ENCODE results near the gene MYMX.
"Not testable (repeated sequence)": the region's sequence is repeated elsewhere in the genome, so short reads cannot be mapped to it uniquely, and the experiment has no call there.

Gene MYMX

DNA sequence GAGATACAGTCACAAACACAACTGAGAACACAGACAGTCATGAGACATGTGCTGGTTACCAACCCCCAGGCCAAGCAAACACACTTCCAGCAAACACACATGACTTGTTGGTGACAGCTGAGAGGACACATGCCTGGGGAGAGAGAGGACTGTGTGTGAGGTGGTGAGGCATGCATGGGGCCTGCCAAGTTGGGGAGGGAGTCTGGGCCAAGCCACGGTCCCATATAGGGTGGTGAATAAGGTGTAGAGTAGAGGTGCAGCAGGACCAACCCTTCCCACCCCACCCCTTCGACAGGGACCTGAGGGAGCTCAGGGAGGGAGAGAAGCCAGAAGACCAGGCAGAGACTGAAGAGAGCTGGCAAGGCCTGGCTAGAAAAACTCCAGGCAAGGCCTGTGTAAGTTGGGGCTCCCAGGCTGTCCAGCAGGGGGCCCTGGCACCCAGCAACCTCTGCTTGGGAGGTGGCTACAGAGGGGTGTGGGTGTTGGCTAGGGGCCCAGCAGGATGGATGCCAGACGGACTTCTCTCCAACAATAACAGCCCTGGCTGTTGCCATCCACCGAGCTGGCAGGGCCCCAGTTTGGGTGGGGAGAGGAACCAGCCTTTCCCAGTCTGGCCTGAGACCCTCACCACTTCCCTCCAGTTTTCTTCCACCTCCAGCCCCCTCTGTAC, 4.7 kb downstream of the MYMX start:
- no peak for DNase-seq

DNA sequence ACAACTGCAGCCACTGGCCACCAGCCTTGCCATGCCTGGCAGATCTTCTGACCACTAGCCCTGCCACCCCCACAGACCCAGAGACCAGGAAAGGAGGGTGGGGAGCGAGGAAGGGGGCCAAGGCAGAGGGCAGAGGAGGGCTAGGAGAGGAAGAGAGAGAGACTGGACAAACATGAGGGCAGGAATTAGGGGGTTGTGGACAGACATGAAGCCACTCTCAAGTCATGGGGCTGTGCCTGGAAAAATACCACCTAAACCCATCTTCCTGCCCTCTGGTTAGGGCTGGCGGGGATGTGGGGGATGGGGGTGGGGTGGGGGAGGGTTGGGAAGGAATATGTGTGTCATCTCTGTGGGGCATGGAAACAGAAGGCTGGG, 5.2 kb downstream of the MYMX start:
- DNase-seq = no peak

DNA sequence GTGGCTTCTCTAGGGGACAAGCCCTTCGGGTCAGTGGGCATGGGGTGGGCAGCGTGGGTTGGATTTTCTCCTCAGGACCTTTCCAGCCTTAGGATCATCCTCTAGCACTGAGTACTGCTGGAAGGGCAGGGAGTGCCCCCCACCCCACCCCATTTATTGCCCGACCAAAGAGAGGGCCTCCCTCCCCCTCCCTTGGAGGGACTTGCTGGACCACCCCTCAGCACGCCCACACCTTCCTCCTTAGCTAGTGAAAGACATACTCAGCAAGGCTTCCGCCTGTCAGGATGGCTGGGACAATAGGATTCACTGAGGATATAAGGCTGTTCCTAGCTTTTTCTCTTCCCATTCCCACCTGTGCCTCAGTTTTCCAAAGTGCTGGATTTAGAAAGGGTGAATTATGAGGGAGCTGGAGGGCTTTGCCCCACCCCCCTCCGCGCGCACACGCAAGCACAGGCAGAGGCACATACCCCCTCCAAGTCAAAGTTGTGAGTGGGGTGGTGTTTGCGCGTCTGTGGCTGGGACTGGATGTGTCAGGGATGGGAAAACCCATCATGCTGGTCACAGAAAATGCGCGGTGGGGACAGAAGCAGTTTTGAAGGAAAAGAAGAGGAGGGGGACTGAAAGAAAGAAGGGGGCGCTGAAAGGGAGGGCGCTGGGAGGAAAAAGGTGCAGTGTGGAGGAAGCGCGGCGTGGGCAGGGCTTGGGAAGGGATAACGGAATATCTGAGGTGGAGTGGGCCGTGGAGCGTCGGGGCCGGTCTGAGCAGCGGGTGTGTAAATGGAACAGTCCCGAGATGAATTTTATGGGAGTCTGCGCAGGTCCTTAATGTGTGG, 6.0 kb downstream of the MYMX start:
- no peak for DNase-seq

DNA sequence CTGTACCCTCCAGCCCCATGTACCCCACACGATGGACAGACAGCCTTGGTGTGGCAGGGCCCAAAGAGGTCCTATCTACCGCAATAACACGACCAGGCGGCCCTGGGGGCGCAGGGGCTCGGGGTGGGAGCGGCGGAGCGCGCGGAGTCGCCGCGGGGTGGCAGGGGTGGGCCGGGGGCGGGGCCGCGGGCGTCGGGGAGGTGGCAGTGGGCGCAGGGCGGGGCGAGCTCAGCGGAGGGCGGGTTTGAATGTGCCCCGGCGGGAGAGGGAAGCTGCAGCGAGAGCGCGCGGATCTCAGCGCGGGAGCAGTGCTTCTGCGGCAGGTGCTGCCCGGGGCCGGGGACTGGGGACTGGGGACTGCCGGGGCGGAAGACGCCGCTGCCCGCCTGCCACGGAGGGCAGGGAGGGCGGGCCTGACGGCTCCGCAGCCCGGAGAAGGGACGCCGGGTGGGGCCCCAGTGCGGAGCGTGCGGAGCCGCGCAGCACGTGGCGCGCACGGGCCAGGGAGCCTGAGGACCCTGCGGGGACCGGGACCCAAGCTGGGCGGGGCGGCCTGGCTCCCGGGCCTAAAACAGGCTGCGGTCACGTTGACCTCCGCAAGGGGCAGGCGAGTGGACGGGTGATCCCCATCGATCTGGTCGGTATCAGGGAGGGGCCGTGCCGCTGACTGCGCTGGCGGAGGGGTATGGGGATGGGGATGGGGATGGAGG, 6.7 kb downstream of the MYMX start, which contains the start of gene SLC29A1:
Gene SLC29A1 (plus strand): TSS at position 277 of the 710 bp plus-strand sequence. CDS start 3,719 bp downstream, outside the sequence.
- no peak for DNase-seq

DNA sequence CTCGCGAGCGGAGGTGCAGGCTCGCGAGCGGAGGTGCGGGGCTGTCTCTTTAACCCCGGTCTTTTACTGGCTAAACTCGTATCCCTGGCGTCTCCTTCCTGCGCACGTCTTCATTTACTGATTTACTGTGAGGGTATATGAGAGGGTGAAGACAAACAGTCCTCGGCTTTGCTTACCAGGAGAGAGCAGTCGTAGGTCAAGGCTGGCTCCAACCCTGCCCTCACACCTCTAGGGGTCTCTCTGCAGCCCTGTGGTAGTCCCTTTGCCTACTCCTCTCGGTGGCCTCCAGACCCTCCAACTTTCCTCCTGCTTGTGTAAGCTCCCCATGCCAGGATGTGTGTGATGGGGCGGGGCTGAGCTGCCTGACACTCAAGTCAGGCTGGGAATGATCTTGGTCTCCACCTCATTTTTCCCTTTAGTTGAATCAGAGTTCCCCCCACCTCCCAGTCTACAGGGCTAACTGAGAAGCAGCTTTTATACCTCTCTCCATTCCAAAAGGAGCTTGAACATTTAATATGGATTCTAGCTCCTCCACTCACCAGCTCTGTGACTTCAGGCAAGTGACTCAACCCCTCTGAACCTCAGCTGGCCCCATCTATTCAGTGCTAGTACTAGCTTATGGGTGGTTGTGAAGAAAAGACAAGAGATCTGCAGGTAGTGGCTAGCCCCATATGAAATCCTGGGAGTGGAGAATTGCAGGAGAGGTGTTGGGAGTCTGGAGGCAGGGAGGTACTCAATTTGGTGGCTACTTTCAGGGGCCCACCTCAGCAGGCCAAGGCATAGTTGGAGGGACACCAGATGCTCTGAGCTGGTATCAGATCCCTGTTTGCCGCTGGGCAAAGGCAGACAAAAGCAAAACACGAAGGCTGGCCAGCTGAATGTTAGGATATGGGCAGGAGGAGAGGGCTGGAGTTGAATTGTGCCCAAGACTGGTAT, 7.6 kb downstream of the MYMX start:
- DNase-seq = no peak

DNA sequence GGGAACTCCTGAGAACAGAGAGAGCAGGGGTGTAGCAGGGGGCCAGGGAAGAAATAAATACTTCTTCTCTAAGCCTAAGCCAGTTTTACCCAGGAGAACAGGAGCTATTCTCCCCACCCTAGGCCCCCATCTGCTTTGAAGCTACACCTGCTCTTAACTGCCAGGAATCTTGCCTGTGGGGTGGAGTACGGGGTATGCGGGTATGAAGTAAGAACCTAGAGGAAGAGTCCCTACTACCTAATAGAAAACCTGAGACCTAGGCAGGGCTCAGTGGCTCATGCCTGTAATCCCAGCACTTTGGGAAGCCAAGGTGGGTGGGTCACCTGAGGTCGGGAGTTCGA, 8.2 kb downstream of the MYMX start:
- no peak for DNase-seq

DNA sequence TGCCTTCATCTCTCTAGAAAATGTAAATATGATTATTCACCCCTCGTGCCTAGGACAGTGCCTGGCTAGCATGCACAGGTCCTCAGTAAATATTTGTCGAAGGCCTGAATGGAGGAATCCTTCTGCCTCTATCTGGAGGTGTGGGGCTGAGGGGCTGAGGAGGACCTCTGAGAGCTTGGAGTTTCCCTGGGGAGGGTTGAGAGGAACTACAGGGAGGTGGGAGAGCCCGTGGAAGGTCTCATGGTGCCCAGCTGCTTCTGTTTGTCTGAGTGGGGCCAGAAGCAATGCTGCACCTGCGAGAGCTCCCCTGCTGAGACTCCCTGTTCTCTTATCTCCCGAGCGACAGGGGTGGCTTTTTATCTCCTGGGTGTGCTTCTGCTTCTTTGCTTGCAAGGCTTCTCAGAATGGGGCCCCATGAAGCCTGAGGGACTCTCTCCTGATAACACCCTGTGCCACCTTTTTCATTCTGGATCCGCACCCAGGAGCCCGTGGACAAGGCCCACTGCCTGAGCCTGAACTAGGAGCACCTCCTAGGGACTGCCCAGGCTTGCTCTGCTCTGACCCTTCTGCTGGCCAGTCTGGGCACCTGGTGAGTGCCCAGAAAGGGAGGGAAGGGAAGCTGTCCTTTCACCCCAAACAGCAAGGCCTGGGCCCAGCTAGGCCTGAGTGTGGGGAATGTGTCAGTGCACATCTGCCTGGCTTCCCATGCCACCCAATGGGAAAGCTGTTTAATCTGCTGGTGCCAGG, 9.0 kb downstream of the MYMX start:
- DNase-seq = no peak

DNA sequence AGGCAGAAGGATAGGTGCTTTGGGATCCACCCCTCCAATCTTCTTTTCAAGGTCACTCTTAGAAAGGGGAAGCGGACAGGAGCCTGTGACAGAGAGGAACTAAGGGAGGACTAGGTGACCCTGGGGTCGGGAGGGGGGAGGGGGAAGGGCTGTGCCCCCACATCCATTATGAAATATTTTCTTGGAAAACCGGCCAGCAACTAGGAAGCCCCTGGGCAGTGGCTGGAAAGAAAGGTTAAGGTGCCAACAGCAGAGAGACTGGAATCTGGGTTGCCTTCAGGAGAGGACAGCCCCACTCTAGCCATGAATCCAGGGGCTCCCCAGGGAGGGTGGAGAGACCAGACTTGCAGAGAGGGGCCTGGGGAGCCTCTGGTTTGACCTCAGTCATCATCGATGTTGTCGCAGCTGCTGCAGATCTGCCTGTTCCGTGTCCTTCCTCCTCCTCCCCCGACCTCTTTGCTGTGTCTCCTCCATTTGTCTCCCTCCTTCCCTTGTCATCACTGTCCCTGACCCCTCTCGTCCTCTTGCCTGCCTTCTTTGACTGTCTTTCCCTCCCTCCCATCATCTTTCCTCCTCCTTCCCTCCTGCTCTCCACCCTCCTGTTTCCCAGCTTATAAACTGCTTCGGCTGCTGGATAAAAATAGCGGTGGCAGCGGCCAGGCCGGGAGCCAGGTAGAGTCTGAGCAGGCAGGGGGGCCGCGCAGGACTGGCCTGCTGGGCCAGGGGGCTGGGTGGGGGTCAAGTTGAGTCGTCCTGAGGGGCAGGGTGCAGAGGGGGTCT, 9.8 kb downstream of the MYMX start:
- no peak for DNase-seq

DNA sequence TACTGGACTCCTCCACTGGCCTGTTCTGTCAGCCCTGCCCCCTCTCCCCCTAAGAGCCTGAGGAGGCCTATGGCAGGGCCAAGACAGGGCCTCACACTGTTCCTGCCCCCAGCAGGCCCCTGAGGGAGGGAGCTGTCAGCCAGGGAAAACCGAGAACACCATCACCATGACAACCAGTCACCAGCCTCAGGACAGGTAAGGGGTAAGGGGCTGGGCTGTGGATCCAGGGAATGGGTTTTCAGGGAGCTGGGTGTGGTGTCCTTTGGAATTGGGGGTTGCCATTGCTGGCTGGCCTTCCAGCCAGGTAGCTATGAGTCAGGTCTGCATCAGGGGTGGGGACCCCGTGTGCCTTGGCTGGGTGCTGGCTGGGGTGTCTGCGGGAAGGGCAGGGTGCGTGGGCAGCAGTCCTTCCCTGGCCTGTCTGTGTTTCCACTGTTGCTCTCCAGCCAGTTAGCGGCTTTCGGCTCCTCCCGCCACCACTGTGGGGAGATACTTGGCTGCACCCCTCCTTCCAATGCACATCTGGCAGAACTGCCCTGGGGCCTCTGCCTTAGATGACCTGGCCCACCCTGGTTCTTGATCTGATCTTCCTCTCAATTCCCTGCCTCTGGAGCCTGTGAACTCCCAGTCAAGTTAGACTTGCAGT, 10.5 kb downstream of the MYMX start:
- no peak for DNase-seq

DNA sequence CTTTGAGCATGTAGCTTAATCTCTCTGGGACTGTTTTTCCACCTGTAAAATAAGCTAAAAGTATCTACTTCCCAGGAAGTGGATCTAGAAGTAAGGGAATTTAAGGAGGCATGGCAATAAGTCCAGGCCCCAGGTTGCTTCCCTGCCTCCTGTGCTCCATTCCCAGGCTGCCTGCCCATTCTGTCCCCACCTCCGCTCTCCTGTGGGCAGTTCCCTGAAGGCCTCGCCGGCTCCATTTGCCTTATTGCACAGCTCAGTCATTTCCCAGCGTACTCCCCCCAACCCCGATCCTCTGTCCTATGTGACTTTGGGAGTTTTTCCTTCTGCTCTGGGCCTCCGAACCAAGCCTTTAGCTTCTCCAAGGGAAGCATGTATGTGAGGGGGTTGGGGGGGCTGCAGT, 11.3 kb downstream of the MYMX start:
- no peak for DNase-seq

DNA sequence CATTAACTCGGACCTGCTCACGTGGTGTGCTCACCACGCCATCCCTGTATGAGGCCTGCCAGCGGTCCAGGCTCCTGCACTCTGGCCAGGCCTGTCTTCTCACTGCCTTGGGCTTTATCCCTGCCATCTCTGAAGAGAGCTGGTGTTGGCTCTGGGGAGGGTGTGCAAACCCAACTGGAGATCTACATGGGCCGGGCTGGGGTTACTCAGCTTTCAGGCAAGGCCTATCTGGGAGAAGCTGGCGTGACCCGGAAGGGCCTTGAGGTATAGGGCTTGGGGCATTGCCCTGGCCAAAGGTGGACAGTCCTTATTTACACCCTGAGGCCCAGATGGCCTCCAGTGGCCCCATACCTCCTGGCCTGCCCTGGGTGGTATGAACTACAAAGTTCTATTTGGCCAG, 11.7 kb downstream of the MYMX start:
- no peak for DNase-seq

DNA sequence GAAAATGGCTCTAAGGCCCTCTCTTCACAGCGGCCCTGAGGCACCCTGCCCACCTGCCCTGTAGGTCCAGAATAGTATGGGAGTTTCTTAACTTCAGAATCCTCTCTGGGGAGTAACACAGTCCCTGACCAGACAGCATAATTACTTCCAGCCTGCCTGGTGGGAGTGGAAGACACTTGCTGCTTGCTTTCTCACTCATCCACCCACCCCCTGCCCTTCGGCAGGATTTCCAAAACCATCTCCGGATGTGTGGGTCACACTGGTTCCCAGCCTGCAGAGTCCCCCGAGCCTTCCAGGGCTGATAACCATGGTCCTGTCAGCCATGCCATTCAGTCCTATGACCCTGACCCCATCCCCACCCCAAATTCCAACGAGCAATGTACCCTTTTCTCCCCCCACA, 12.1 kb downstream of the MYMX start:
- DNase-seq = no peak

DNA sequence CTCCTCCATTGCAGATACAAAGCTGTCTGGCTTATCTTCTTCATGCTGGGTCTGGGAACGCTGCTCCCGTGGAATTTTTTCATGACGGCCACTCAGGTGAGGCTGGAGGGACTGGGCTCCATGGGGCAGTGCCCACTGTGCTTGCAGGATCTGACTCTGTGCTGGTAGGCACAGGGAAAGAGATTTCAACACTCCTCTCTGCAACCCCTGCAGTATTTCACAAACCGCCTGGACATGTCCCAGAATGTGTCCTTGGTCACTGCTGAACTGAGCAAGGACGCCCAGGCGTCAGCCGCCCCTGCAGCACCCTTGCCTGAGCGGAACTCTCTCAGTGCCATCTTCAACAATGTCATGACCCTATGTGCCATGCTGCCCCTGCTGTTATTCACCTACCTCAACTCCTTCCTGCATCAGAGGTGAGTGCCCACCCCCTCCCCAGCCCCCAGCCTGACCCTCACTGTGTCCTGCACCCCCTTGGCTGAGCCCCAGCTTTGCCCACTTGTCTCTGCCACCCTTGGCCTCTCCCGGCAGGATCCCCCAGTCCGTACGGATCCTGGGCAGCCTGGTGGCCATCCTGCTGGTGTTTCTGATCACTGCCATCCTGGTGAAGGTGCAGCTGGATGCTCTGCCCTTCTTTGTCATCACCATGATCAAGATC, 12.8 kb downstream of the MYMX start:
- DNase-seq = no peak

DNA sequence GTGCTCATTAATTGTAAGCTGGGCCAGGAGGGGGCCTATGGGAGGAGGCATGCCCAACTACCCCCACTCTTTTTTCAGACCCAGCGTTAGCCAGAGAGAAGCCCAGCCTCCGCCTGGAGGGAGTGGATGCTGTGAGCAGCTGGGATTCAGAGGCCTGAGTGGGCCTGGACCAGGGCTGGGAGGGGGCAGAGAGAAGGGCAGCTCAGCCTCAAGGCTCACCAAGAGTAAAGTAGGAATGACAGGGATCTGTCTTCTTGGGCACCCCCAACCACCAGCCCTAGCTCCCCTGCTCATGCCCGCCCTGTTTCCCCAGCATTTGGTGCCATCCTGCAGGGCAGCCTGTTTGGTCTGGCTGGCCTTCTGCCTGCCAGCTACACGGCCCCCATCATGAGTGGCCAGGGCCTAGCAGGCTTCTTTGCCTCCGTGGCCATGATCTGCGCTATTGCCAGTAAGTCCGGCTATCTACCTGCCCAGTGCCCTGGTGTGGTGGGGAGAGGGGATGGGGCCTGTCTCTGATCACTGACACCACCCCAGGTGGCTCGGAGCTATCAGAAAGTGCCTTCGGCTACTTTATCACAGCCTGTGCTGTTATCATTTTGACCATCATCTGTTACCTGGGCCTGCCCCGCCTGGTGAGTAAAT, 13.4 kb downstream of the MYMX start:
- no peak for DNase-seq

DNA sequence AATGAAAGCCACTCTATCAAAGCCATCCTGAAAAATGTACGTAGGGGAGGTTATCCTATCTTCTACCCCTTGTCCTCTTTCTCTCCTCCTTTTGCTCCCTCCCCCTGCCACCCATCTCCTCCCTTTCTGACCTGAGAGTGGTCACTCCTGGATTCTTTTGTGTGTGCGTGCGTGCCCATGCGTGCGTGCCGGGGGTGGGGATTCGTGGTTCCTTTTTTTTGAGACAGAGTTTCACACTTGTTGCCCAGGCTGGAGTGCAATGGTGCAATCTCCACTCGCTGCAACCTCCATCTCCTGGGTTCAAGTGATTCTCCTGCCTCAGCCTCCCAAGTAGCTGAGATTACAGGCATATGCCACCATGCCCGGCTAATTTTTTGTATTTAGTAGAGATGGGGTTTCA, 14.7 kb downstream of the MYMX start:
- not testable (repeated sequence) for DNase-seq

DNA sequence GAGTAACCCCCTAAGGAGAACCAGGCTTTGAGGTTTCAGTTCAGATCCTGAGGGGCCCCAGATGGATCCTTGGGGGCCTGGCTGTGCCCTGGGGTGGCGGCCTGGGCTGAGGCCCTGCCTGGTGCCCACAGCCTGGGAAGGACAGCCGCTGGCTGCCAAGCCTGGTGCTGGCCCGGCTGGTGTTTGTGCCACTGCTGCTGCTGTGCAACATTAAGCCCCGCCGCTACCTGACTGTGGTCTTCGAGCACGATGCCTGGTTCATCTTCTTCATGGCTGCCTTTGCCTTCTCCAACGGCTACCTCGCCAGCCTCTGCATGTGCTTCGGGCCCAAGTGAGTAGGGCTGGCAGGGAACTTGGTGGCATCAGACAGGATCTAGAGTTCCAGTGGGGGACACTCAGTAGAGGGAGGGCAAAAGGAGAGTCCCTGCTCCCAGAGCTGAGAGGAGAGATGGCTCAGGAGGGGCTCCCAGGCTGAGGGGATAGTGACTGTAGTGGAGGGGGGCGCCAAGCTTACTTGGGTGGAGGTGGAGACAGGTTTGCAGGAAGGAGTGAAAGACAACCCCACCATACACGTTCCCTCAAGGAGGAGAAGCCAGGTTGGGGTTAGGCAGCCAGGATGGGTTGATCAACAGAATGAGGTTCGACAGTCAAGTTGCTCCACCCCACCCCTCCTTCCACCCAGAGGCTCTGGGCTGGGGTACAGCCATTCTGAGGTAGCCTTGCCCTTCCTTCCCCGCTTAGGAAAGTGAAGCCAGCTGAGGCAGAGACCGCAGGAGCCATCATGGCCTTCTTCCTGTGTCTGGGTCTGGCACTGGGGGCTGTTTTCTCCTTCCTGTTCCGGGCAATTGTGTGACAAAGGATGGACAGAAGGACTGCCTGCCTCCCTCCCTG, 16.2 kb downstream of the MYMX start:
- no peak for DNase-seq

DNA sequence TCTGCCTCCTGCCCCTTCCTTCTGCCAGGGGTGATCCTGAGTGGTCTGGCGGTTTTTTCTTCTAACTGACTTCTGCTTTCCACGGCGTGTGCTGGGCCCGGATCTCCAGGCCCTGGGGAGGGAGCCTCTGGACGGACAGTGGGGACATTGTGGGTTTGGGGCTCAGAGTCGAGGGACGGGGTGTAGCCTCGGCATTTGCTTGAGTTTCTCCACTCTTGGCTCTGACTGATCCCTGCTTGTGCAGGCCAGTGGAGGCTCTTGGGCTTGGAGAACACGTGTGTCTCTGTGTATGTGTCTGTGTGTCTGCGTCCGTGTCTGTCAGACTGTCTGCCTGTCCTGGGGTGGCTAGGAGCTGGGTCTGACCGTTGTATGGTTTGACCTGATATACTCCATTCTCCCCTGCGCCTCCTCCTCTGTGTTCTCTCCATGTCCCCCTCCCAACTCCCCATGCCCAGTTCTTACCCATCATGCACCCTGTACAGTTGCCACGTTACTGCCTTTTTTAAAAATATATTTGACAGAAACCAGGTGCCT, 16.9 kb downstream of the MYMX start:
- DNase-seq = no peak
